SK-N-SH treated with all-trans-retinoic acid at 6 μM for 48 hours (cell line): Measurements from ENCODE around the gene RABGAP1L.
"Not testable (repeated sequence)": the region's sequence is repeated elsewhere in the genome, so short reads cannot be mapped to it uniquely, and the experiment has no call there.

ENCODE experiments used
- ATAC-seq: fragments of 200-7000 bp; cut with Tn5 transposase; 3 replicates; pipeline ENCODE4 v1.9.1; 2020; ENCODE audit warnings: mild to moderate bottlenecking, moderate library complexity
- BACH2 ChIP-seq: fragments of 250-450 bp; sonication (Bioruptor Pico); IDR thresholded peaks from 2 replicates; pipeline ENCODE4 v1.9.0; 2021; ENCODE audit warnings: mild to moderate bottlenecking, borderline replicate concordance
- CREB5 ChIP-seq: fragments of 250-450 bp; sonication (Bioruptor Pico); IDR thresholded peaks from 2 replicates; pipeline ENCODE4 v1.5.1; 2020; ENCODE audit warnings: low read depth, mild to moderate bottlenecking, moderate library complexity
- CSDC2 ChIP-seq: fragments of 250-450 bp; sonication (Bioruptor Pico); IDR thresholded peaks from 2 replicates; pipeline ENCODE4 v1.5.0; 2020; ENCODE audit warnings: mild to moderate bottlenecking, moderate library complexity
- CSRNP3 ChIP-seq: fragments of 250-450 bp; sonication (Bioruptor Pico); IDR thresholded peaks from 2 replicates; pipeline ENCODE4 v1.5.1; 2021; ENCODE audit warnings: mild to moderate bottlenecking, moderate library complexity
- ESRRG ChIP-seq: fragments of 250-450 bp; sonication (Bioruptor Pico); IDR thresholded peaks from 2 replicates; pipeline ENCODE4 v1.6.1; 2021; ENCODE audit warnings: mild to moderate bottlenecking
- ISL1 ChIP-seq: fragments of 250-450 bp; sonication (Bioruptor Pico); IDR thresholded peaks from 2 replicates; pipeline ENCODE4 v2.1.2; 2022; ENCODE audit warnings: mild to moderate bottlenecking, moderate library complexity
- OSR1 ChIP-seq: fragments of 250-450 bp; sonication (Bioruptor Pico); IDR thresholded peaks from 2 replicates; pipeline ENCODE4 v1.8.0; 2022; ENCODE audit warnings: moderate library complexity, mild to moderate bottlenecking, inconsistent platforms
- POU6F1 ChIP-seq: fragments of 250-450 bp; sonication (Bioruptor Pico); IDR thresholded peaks from 2 replicates; pipeline ENCODE4 v1.8.0; 2021; ENCODE audit warnings: low read depth, mild to moderate bottlenecking, moderate library complexity, borderline replicate concordance
- PPARA ChIP-seq: fragments of 250-450 bp; sonication (Bioruptor Pico); IDR thresholded peaks from 2 replicates; pipeline ENCODE4 v1.5.0; 2020; ENCODE audit warnings: mild to moderate bottlenecking, borderline replicate concordance
- RARB ChIP-seq: fragments of 250-450 bp; sonication (Bioruptor Pico); IDR thresholded peaks from 2 replicates; pipeline ENCODE4 v1.8.0; 2021; ENCODE audit warnings: mild to moderate bottlenecking, moderate library complexity
- SNAI2 ChIP-seq: fragments of 250-450 bp; sonication (Bioruptor Pico); IDR thresholded peaks from 2 replicates; pipeline ENCODE4 v1.5.0; 2020; ENCODE audit warnings: mild to moderate bottlenecking, moderate library complexity
- TCF4 ChIP-seq: fragments of 250-450 bp; sonication (Bioruptor Pico); IDR thresholded peaks from 2 replicates; pipeline ENCODE4 v1.8.0; 2021; ENCODE audit warnings: mild to moderate bottlenecking, moderate library complexity, borderline replicate concordance
- TOX ChIP-seq: fragments of 250-450 bp; sonication (Bioruptor Pico); IDR thresholded peaks from 2 replicates; pipeline ENCODE4 v1.8.0; 2021; ENCODE audit warnings: mild to moderate bottlenecking, moderate library complexity, borderline replicate concordance
- ZFP3 ChIP-seq: fragments of 250-450 bp; sonication (Bioruptor Pico); IDR thresholded peaks from 2 replicates; pipeline ENCODE4 v1.5.0; 2020; ENCODE audit warnings: mild to moderate bottlenecking, moderate library complexity
- ZNF565 ChIP-seq: fragments of 450-650 bp; formaldehyde crosslinking; conservative IDR thresholded peaks from 2 replicates; pipeline ENCODE4 v1.5.0; 2020; ENCODE audit warnings: low read depth, mild to moderate bottlenecking, moderate library complexity
- ZNF70 ChIP-seq: fragments of 450-650 bp; formaldehyde crosslinking; IDR thresholded peaks from 2 replicates; pipeline ENCODE4 v1.5.0; 2020; ENCODE audit warnings: mild to moderate bottlenecking, moderate library complexity
- ZNF8 ChIP-seq: fragments of 450-650 bp; formaldehyde crosslinking; IDR thresholded peaks from 2 replicates; pipeline ENCODE4 v1.5.0; 2020; ENCODE audit warnings: mild to moderate bottlenecking, moderate library complexity
- TF ChIP-seq, protein P1 (sequence below): fragments of 250-450 bp; sonication (Bioruptor Pico); IDR thresholded peaks from 2 replicates; pipeline ENCODE4 v1.8.0; 2020; ENCODE audit warnings: mild to moderate bottlenecking, moderate library complexity, borderline replicate concordance

The RABGAP1L gene

GRCh38 chr1:174580801-174581200, 421.5 kb downstream of the RABGAP1L start:
- ATAC-seq, result no peak
- no peak for TF ChIP-seq OSR1
- no peak for TF ChIP-seq BACH2 (CRISPR knock-in tag)

DNA sequence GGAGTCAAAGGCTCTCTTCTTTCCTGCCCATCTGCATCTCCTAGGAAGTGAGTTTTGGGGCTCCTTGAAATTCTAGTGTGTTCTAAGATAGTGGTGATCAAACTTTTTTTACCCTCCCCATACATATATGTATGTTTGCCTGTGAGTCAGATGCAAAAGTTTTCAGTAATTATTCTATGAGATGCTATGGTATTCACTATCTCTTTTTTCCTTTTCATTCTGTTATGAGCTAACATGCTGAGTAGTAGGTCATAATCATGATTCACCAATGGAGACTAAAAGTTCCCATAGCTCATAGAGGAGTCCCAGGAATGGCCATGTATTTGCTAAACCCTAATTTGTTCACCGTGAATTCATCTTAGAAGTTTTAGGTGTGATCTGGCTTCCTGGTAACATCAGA, 424.0 kb downstream of the RABGAP1L start:
- TF ChIP-seq POU6F1 (CRISPR knock-in tag) (no peak), OSR1 (no peak), CSRNP3 (CRISPR knock-in tag) (no peak), BACH2 (CRISPR knock-in tag) (no peak), ZNF8 (CRISPR knock-in tag) (no peak), ZNF565 (no peak)
- ATAC-seq, result no peak

- TF ChIP-seq PPARA (CRISPR knock-in tag) (no peak), ZNF8 (CRISPR knock-in tag) (no peak), CREB5 (CRISPR knock-in tag) (no peak), CSDC2 (CRISPR knock-in tag) (no peak), ESRRG (CRISPR knock-in tag) (no peak), ZNF70 (CRISPR knock-in tag) (no peak), ZNF565 (no peak), POU6F1 (CRISPR knock-in tag) (no peak), ISL1 (CRISPR knock-in tag) (no peak)
- TF ChIP-seq, protein P1, sequence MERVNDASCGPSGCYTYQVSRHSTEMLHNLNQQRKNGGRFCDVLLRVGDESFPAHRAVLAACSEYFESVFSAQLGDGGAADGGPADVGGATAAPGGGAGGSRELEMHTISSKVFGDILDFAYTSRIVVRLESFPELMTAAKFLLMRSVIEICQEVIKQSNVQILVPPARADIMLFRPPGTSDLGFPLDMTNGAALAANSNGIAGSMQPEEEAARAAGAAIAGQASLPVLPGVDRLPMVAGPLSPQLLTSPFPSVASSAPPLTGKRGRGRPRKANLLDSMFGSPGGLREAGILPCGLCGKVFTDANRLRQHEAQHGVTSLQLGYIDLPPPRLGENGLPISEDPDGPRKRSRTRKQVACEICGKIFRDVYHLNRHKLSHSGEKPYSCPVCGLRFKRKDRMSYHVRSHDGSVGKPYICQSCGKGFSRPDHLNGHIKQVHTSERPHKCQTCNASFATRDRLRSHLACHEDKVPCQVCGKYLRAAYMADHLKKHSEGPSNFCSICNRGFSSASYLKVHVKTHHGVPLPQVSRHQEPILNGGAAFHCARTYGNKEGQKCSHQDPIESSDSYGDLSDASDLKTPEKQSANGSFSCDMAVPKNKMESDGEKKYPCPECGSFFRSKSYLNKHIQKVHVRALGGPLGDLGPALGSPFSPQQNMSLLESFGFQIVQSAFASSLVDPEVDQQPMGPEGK, result no peak
- no peak; the same call in 2 of the 3 replicates for ATAC-seq
Observed at GRCh38 chr1:174584071-174584470, 424.8 kb downstream of the RABGAP1L start.

DNA sequence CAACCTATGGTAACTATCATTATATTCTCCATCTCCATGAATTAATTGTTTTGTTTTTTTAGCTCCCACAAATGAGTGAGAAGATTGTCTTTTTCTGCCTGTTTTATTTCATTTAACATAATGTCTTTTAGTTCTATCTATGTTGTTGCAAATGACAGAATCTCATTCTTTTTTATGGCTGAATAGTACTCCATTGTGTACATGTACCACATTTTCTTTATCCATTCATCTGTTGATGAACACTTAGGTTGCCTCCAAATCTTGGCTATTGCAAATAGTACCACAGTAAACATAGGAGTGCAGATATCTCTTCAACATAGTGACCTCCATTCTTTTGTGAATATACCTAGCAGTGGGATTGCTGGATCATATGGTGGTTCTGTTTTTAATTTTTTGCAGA, 429.3 kb downstream of the RABGAP1L start:
- not testable (repeated sequence) for ATAC-seq
- peak; percentile 79 for TF ChIP-seq ZNF8 (CRISPR knock-in tag)

- no peak for ATAC-seq
- TF ChIP-seq ESRRG (CRISPR knock-in tag) (no peak), TOX (CRISPR knock-in tag) (no peak), RARB (CRISPR knock-in tag) (no peak), SNAI2 (CRISPR knock-in tag) (no peak), TCF4 (CRISPR knock-in tag) (no peak), ZNF565 (no peak), ZNF70 (CRISPR knock-in tag) (no peak), ZFP3 (no peak), PPARA (CRISPR knock-in tag) (no peak)
Observed at GRCh38 chr1:174605198-174605597, 445.9 kb downstream of the RABGAP1L start.
